Neural progenitor cell (in vitro differentiated cells): ENCODE measurements around the gene CEP63. TPM values are rescaled to one million over a fixed set of nuclear protein-coding genes. Genes with fewer than 3 reads are reported as not detected.
A peak's percentile ranks its signal among the peaks of the same experiment; 100 is the strongest.

Experiments used
- DNase-seq: peaks from one replicate; pipeline ENCODE4 v3.0.0-alpha.2; 2016; ENCODE audit warnings: low spot score
- H2AFZ ChIP-seq: fragments of 200-600 bp; sonication (generic); replicated peaks from 2 replicates; pipeline ENCODE4 v1.6.1; 2016; ENCODE audit warnings: antibody characterized with exemption
- H3F3A ChIP-seq: fragments of 200-600 bp; sonication (generic); 2 replicates; pipeline ENCODE4 v1.6.1; 2016; ENCODE audit warnings: antibody characterized with exemption, low read depth
- H3K27ac ChIP-seq: fragments of 200-600 bp; sonication (generic); 2 replicates; pipeline ENCODE4 v1.5.1; 2016; ENCODE audit warnings: mild to moderate bottlenecking
- H3K27me3 ChIP-seq: fragments of 200-600 bp; sonication (generic); 2 replicates; pipeline ENCODE4 v1.6.1; 2016; ENCODE audit warnings: mild to moderate bottlenecking, moderate library complexity
- H3K36me3 ChIP-seq: fragments of 200-600 bp; sonication (generic); 2 replicates; pipeline ENCODE4 v1.5.1; 2016
- H3K4me1 ChIP-seq: fragments of 200-600 bp; sonication (generic); 2 replicates; pipeline ENCODE4 v1.6.1; 2016; ENCODE audit warnings: mixed run types
- H3K4me2 ChIP-seq: fragments of 200-600 bp; sonication (generic); 2 replicates; pipeline ENCODE4 v1.6.1; 2016
- H3K4me3 ChIP-seq: fragments of 200-600 bp; sonication (generic); 2 replicates; pipeline ENCODE4 v1.5.1; 2016
- H3K79me2 ChIP-seq: fragments of 200-600 bp; sonication (generic); 2 replicates; pipeline ENCODE4 v1.6.1; 2016; ENCODE audit warnings: low read depth
- H3K9ac ChIP-seq: fragments of 200-600 bp; sonication (generic); 2 replicates; pipeline ENCODE4 v1.6.1; 2016
- H3K9me3 ChIP-seq: fragments of 200-600 bp; sonication (generic); 2 replicates; pipeline ENCODE4 v1.5.1; 2016; ENCODE audit warnings: low read depth
- H4K20me1 ChIP-seq: fragments of 200-600 bp; sonication (generic); 2 replicates; pipeline ENCODE4 v1.6.1; 2016; ENCODE audit warnings: low read depth
- H3K27ac Mint-ChIP-seq: 3 replicates; pipeline ENCODE4 v1.8.0; 2021; ENCODE audit warnings: mixed read lengths
- H3K27me3 Mint-ChIP-seq: 2 replicates; pipeline ENCODE4 v1.8.0; 2022; ENCODE audit warnings: low read depth, mild to moderate bottlenecking, inconsistent platforms, moderate library complexity, mixed read lengths; ENCODE audit not compliant: insufficient read depth
- H3K36me3 Mint-ChIP-seq: 3 replicates; pipeline ENCODE4 v1.8.0; 2021; ENCODE audit warnings: mixed read lengths
- H3K4me1 Mint-ChIP-seq: 3 replicates; pipeline ENCODE4 v1.8.0; 2021; ENCODE audit warnings: mixed read lengths
- H3K4me3 Mint-ChIP-seq: 3 replicates; pipeline ENCODE4 v1.8.0; 2021; ENCODE audit warnings: mild to moderate bottlenecking, moderate library complexity, mixed read lengths
- H3K9me3 Mint-ChIP-seq: 3 replicates; pipeline ENCODE4 v1.8.0; 2020; ENCODE audit warnings: mixed read lengths
- CTCF ChIP-seq: fragments of 200-600 bp; sonication (generic); IDR thresholded peaks from 2 replicates; pipeline ENCODE4 v1.5.1; 2017; ENCODE audit warnings: antibody characterized with exemption, mild to moderate bottlenecking
- EZH2 ChIP-seq: fragments of 200-600 bp; sonication (generic); IDR thresholded peaks from 2 replicates; pipeline ENCODE4 v1.6.1; 2017; ENCODE audit warnings: antibody characterized with exemption, mild to moderate bottlenecking, moderate library complexity
- EZH2phosphoT487 ChIP-seq: fragments of 200-600 bp; sonication (generic); IDR thresholded peaks from 2 replicates; pipeline ENCODE4 v1.6.1; 2017; ENCODE audit warnings: antibody characterized with exemption
- total RNA-seq: library from RNA; depleted of rRNA; stranded (reverse); fragments of >200 nt; gene quantifications from 2 replicates; pipeline ENCODE4 v1.2.3, GENCODE V29; 2015; ENCODE audit warnings: low replicate concordance

The CEP63 gene
- total RNA-seq, 1 donor from 2014 or later = 36.2 TPM

GRCh38 chr3:134471521-134472193 lies 14.2 kb upstream of the CEP63 start:
- H3K27me3 Mint-ChIP-seq = no peaks in the 10 kb centered on the region
- H4K20me1 ChIP-seq = no peaks in the 10 kb centered on the region
- H3K79me2 ChIP-seq = no peaks in the 10 kb centered on the region
- H3K27ac ChIP-seq = no peak overlapping the region
- no peaks in the 10 kb centered on the region for H3K36me3 ChIP-seq
- H3K4me2 ChIP-seq = no peak overlapping the region
- no peak overlapping the region for H3K4me3 ChIP-seq
- TF ChIP-seq CTCF (no peak), EZH2 (no peak), EZH2phosphoT487 (no peak)
- no peak overlapping the region for H2AFZ ChIP-seq
- DNase-seq = no peak
- no peaks in the 10 kb centered on the region for H3K9me3 Mint-ChIP-seq
- no peaks in the 10 kb centered on the region for H3K27me3 ChIP-seq
- no peaks in the 10 kb centered on the region for H3K36me3 Mint-ChIP-seq
- H3K9ac ChIP-seq = no peak overlapping the region
- H3K9me3 ChIP-seq = no peaks in the 10 kb centered on the region
- H3K4me1 Mint-ChIP-seq = peaks cover 3% of the 10 kb centered on the region
- no peaks in the 10 kb centered on the region for H3F3A ChIP-seq
- no peak overlapping the region for H3K4me3 Mint-ChIP-seq
- H3K27ac Mint-ChIP-seq = no peak overlapping the region
- peaks cover 3% of the 10 kb centered on the region for H3K4me1 ChIP-seq

- Mint-ChIP-seq H3K9me3 (no peaks in the 10 kb centered on the region), H3K4me1 (no peaks in the 10 kb centered on the region), H3K36me3 (peaks cover 5% of the 10 kb centered on the region), H3K27me3 (no peaks in the 10 kb centered on the region), H3K27ac (no peak overlapping the region), H3K4me3 (no peak overlapping the region)
- Histone ChIP-seq H4K20me1 (no peaks in the 10 kb centered on the region), H3K9ac (no peak overlapping the region), H3K27ac (no peak overlapping the region), H3K79me2 (no peaks in the 10 kb centered on the region), H3K4me3 (no peak overlapping the region), H2AFZ (no peak overlapping the region), H3K36me3 (peaks cover 6% of the 10 kb centered on the region), H3F3A (no peaks in the 10 kb centered on the region), H3K27me3 (no peaks in the 10 kb centered on the region), H3K4me2 (no peak overlapping the region), H3K9me3 (no peaks in the 10 kb centered on the region), H3K4me1 (peaks cover 3% of the 10 kb centered on the region)
- TF ChIP-seq EZH2phosphoT487 (no peak), CTCF (no peak)
- no peak for DNase-seq
Observed at GRCh38 chr3:134472831-134473230, 13.0 kb upstream of the CEP63 start.

- peaks cover 3% of the 10 kb centered on the region for H3K4me1 ChIP-seq
- no peaks in the 10 kb centered on the region for H3K9me3 ChIP-seq
- H3K4me2 ChIP-seq = no peak overlapping the region
- H2AFZ ChIP-seq = no peak overlapping the region
- Mint-ChIP-seq H3K27ac (no peak overlapping the region), H3K9me3 (no peaks in the 10 kb centered on the region), H3K4me1 (no peaks in the 10 kb centered on the region), H3K27me3 (no peaks in the 10 kb centered on the region), H3K36me3 (peaks cover 5% of the 10 kb centered on the region), H3K4me3 (no peak overlapping the region)
- H4K20me1 ChIP-seq = no peaks in the 10 kb centered on the region
- no peaks in the 10 kb centered on the region for H3K79me2 ChIP-seq
- DNase-seq = peak; percentile 92
- no peak overlapping the region for H3K27ac ChIP-seq
- no peaks in the 10 kb centered on the region for H3K27me3 ChIP-seq
- no peak overlapping the region for H3K9ac ChIP-seq
- TF ChIP-seq CTCF (peak; percentile 95), EZH2 (no peak), EZH2phosphoT487 (no peak)
- no peak overlapping the region for H3K4me3 ChIP-seq
- H3F3A ChIP-seq = no peaks in the 10 kb centered on the region
- H3K36me3 ChIP-seq = peaks cover 13% of the 10 kb centered on the region
Observed at GRCh38 chr3:134473868-134474546, 11.8 kb upstream of the CEP63 start.
